Skeletal muscle cell (primary cell): ENCODE results near the gene SLC4A8.
A peak's percentile ranks its signal among the peaks of the same experiment; 100 is the strongest.

ENCODE experiments used
- DNase-seq: peaks from one replicate; pipeline ENCODE4 v3.0.0-alpha.2; 2010; ENCODE audit warnings: low read depth
- H3K4me3 ChIP-seq: 2 replicates; pipeline ENCODE4 v1.5.1; 2011; ENCODE audit warnings: low read depth, mild to moderate bottlenecking, control low read depth, low read length, moderate library complexity

SLC4A8 gene

DNA sequence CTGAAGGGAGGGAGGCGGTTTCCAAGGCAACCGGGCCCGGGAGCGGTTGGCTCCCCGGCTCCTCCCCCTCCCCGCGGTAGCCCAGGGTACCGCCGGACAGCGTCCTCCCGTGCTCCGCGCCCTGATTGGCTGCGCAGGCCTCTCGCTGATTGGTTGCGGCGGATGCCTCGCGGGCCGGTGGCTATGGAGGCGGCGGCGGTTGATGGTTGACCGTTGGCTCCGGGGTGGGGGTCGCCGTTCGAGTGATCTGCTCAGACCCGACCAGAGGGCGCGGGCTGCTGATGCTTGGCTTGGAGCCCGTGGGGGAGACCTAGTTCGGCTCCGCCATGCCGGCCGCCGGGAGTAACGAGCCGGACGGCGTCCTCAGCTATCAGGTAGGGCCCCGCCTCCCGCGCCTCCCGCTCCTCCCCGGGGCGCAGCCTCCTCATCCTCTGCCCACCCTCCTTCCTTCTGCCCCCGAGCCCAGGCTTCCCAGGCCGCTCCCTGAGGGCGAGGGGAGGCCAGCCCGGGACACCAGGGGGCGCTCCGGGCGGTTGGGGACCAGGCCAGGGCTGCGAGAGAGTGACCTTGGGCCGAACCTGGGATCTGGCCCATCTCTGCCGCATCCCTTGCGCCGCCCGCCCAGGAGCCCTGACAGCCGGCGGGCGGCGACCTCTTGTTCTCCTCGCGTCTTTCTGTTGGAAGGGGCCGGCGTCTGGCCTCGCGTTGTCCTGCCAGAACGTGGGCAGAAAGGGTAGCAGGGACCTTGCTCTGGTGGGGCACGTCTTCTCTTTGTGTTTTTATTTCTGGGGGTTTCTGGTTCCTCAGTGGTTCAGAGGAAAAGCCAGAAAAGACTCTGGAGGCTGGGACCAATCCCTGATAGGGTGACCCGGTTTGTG is at the start of gene SLC4A8:
Gene SLC4A8, plus strand, starts transcription at position 170 of the 878 bp plus-strand sequence. Its CDS starts 157 bp downstream, at position 327.
- H3K4me3 ChIP-seq, result peak within 1 kb of the TSS; percentile 69
- DNase-seq, result peak; percentile 55

DNA sequence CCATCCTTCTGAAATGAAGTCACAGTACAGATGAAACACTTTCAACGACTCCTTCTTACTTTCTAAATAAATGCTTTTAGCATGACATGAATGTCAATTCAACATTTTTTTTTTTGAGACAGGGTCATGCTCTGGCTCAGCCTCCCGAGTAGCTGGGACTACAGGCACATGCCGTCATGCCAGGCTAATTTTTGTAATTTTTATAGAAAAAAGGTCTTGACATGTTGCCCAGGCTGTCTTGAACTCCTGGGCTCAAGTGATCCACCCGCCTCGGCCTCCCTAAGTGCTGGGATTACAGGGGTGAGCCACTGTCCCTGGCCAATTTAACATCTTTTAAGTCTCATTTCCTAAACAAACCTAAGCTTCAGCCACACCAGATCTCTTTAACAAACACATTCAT is 49.8 kb upstream of the SLC4A8 start:
- no peak overlapping the region for H3K4me3 ChIP-seq
- DNase-seq, result no peak

DNA sequence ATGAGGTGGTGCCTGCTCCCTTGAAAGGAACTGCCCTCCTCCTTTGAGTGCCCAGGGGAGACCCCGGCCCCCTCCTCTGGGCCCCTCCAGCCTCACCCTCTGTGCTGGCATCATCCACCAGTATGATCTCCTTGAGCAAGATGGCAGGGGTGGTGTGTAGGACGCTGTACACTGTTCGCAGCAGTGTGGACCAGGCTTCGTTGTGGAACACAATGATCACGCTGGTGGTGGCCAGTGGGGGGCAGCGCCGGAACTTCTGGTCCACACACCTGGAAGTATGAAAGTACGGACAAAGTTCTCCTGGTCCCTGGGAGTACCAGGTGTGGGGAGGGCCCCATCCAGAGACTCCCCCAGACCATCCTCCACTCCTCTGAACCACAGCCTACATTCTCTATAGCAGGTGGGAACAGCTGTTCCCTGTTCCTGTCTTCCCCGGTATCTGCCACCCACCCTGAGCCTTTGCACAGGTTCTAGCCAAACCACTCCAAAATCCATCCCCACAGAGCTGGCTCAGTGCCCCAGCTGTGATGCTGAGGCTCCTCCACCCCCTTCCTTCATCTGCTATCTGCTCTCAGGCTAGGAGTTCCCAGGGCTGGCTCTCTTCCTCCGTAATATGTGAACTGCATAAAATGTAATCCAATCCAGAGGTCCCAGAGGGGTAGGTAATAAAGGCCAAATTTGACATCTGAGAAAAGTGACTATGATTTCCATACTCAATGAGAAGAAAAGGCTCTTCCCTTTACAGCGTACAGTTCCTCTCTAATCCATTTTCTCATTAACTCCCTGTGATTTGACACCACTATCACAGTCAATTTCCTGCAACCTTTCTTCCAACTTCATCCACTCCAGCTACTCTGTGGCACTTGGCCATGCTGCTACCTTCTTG is 47.3 kb upstream of the SLC4A8 start:
- no peak for DNase-seq
- no peak overlapping the region for H3K4me3 ChIP-seq

DNA sequence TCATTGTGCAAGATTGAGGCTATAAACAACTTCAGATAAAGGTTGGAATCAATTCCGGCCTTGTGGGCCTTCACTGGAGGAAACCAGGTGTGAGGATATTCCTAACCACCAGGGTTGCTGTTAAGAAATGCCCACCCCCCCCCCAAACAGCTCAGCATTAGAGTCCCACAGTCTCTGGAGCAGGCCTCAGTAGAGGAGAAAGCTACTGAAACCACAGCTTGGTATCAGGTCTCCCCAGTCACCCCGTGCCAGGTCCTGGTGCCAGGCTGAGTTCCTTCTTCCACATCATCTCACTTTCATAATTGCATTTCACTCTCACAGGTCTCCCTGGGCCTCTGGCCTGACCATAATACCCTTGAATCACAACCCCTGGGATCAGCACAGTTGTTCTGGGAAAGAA is 45.9 kb upstream of the SLC4A8 start:
- no peak for DNase-seq
- H3K4me3 ChIP-seq, result no peak overlapping the region

DNA sequence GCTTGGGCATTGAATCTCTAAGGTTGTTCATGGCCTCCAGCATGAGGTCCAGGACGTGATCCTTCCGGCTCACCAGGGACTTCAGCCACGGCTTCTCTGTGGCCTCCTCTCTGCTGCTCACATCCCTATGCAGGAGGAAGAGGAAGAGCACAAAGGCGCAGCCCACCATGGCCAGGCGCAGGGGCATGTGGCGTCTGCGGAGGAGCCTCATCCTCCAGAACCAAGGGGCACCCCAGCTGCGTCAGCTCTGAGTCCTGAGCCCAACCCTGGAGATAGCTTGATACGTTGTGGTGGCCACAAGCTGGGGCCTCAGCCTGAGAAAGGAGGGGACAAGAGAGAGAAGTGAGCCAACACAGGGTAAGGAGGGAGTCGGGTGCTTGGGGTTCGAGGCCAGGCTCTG is 45.1 kb upstream of the SLC4A8 start:
- no peak for DNase-seq
- H3K4me3 ChIP-seq, result no peak overlapping the region

GRCh38 chr12:51381226-51382079 is 43.2 kb upstream of the SLC4A8 start:
- H3K4me3 ChIP-seq, result no peak overlapping the region
- no peak for DNase-seq

GRCh38 chr12:51382173-51382572 is 42.5 kb upstream of the SLC4A8 start:
- DNase-seq, result no peak
- H3K4me3 ChIP-seq, result no peak overlapping the region

GRCh38 chr12:51383269-51383905 is 41.2 kb upstream of the SLC4A8 start:
- no peak for DNase-seq
- H3K4me3 ChIP-seq, result no peak overlapping the region

GRCh38 chr12:51386351-51386750 is 38.3 kb upstream of the SLC4A8 start:
- no peak overlapping the region for H3K4me3 ChIP-seq
- no peak for DNase-seq

DNA sequence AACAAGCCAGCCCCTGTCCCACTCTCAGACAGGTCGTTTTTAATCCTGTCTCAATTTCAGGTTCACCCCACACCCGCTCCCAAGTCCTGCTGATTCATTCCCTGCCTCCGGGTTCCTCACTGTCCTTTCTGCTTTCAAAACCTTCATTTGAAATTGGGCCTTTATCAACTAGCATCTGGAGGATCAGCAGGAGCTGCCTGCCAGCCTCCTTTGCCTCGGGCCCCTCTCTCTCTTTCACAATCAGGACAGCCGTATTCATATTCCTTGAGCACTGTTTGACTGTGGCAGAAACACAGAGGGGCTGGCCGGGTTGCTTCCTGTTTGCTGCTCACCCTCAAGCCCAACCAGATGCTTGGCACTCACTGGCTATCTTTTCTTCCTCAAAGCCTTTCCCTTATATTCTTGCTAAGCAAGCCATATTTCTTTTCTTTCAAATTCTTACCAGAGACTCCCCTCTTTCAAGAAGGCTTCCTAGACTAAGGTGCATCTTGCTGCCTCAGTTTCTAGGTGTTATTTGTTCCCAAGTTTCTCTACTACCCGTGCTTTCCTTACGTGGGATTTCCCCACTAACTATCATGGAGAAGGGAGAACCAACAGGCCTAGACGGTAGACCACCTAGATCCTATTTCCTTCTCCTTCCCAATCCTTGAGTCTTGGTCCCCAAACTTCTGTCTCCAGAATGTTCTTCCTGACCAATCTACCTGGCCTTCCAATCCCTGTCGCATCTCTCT is 36.4 kb upstream of the SLC4A8 start:
- DNase-seq, result no peak
- H3K4me3 ChIP-seq, result no peak overlapping the region

DNA sequence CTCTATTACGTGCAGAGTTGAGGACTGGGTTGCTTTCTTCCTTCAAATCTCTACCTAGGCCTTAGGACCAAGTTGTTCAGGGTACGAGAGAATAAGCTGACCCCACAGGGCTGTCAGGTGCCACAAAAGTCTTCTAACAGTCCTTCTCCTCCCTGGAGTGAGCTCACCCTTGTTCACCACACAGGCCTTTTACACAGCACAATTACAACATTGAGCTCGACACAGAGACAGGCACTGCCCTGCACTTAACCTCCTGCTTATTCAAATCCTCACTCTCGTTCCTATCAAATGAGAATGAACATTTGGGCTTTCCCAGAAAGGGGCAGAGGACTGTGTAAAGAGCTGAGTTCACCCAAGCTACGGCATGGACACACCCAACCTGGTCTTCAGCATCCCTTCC is 35.8 kb upstream of the SLC4A8 start:
- no peak for DNase-seq
- H3K4me3 ChIP-seq, result no peak overlapping the region

DNA sequence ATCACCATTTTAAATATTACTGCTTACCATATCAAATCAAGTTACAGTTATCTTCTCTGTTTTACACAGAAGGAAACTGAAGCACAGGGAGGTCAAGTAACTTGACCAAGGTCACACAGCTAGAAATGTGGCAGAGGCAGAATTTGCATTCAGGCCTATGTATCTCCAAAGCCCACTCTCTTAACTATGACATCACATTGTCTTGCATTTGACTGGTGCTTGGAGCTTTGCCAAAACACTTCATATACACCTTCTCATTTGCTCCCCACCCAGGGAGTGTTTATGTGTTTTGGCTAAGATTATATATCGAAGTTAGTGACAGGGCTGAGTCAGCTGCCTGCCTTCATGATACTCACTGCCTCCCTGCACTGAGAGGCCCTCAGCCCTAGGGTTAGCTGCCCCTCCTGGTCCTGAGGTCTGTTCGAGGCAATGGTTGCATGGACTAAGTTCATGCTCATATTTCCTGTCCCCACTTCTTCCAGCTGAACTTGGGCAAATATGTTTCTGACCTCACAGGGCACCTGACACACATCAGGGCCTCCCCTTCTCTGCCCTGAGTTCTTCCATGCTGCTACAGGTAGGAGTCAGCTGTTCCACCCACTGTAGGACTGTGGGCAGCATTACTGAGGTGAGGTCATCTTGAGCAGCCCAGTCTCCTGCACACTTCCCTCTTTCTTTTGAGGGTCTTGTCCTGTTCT is 35.2 kb upstream of the SLC4A8 start:
- no peak for DNase-seq
- H3K4me3 ChIP-seq, result no peak overlapping the region

GRCh38 chr12:51390457-51390856 is 34.2 kb upstream of the SLC4A8 start:
- H3K4me3 ChIP-seq, result no peak overlapping the region
- DNase-seq, result no peak

GRCh38 chr12:51390891-51391282 is 33.7 kb upstream of the SLC4A8 start:
- H3K4me3 ChIP-seq, result peak overlapping the region; percentile 52

DNA sequence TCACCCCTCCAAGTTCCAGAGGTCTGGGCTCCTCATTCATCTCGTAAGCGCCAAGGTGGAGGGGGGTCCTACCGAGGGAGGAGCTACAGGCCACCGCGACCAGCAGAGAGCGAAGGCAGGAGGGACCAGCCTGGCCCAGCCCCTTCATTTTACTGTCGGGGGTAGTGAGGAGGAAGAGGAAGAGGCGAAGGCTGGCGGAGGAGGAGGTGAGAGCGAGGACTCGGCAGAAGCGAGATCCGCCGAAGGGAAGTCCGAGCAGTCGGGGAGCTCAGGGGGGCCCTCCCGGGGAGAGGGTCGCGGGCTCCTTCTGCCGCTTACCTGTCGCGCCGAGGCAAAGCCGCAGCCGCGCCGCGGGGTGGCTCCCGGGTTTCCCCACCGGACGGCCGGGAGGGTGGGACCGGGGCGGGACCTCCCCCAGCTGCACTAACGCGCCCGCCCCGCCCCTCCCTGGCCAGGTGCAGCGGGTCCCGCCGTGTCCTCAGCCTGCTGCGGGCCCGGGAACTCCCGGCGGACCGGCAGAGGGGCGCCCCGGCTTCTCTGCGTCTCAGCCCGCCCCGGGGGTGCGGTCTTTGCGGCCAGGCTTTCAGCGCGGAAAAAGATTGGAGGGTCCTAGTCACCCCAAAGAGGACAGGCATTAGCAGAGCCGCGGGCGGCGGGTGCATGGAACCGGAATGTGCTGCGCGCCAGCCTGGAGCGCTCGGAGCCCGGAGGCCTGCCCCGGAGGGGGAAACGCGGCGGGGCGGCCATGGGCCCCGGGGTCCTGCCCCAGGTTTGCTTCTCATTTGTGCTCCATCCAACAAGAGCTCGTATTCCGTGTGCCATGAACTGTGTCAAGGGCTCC is 33.1 kb upstream of the SLC4A8 start, which contains the start of gene GALNT6:
Gene GALNT6, minus strand, starts transcription at position 124 of the 841 bp plus-strand sequence. CDS start 11,625 bp downstream, outside the sequence.
- no peak for DNase-seq

More at GRCh38 chr12:51390891-51391282, 33.7 kb upstream of the SLC4A8 start:
- no peak for DNase-seq

GRCh38 chr12:51392556-51393237 is 31.9 kb upstream of the SLC4A8 start:
- H3K4me3 ChIP-seq, result no peak overlapping the region
- no peak for DNase-seq

More for the DNA sequence above, 33.1 kb upstream of the SLC4A8 start, which contains the start of gene GALNT6:
- H3K4me3 ChIP-seq, result peak within 1 kb of the TSS; percentile 52
